Endometrial microvascular endothelial cells (primary cell): ENCODE measurements around the gene ANKFN1. TPM values are rescaled to one million over a fixed set of nuclear protein-coding genes. Genes with fewer than 3 reads are reported as not detected.

Experiments
- in situ Hi-C: cut with HindIII; loops from 2 replicates; pipeline ENCODE4 v1.10.0; 2017; ENCODE audit warnings: low sequenced_read_pairs, low pct_unique_long_range_greater_than_20kb; ENCODE audit errors: inconsistent ontology term
- total RNA-seq: library from RNA; depleted of rRNA; stranded (reverse); fragments of >200 nt; gene quantifications from one replicate; pipeline ENCODE4 v1.2.3, GENCODE V29; 2015; ENCODE audit errors: inconsistent ontology term

ANKFN1 gene
- total RNA-seq, 1 donor from 2014 or later = not detected

GRCh38 chr17:56510554-56511342 is 357.5 kb downstream of the ANKFN1 start:
- in situ Hi-C loops = no loop called here

- in situ Hi-C loops = no loop called here
Measured at GRCh38 chr17:56514264-56514663, 361.0 kb downstream of the ANKFN1 start.

GRCh38 chr17:56514899-56515298 is 361.6 kb downstream of the ANKFN1 start:
- in situ Hi-C loops = no loop called here

- in situ Hi-C loops = no loop called here
Measured at GRCh38 chr17:56521414-56522141, 368.3 kb downstream of the ANKFN1 start.

GRCh38 chr17:56523042-56523441 is 369.8 kb downstream of the ANKFN1 start:
- in situ Hi-C loops = no loop called here

GRCh38 chr17:56528696-56529095 is 375.4 kb downstream of the ANKFN1 start:
- in situ Hi-C loops = no loop called here

GRCh38 chr17:56532926-56533325 is 379.7 kb downstream of the ANKFN1 start:
- in situ Hi-C loops = no loop called here

GRCh38 chr17:56536766-56537165 is 383.5 kb downstream of the ANKFN1 start:
- in situ Hi-C loops = no loop called here

- in situ Hi-C loops = no loop called here
Measured at GRCh38 chr17:56540836-56541235, 387.6 kb downstream of the ANKFN1 start.

- in situ Hi-C loops = no loop called here
Measured at GRCh38 chr17:56543280-56543679, 390.0 kb downstream of the ANKFN1 start.

GRCh38 chr17:56545106-56545505 is 391.8 kb downstream of the ANKFN1 start:
- in situ Hi-C loops = no loop called here

GRCh38 chr17:56545930-56546329 is 392.7 kb downstream of the ANKFN1 start:
- in situ Hi-C loops = no loop called here

GRCh38 chr17:56548661-56549060 is 395.4 kb downstream of the ANKFN1 start:
- in situ Hi-C loops = no loop called here

- in situ Hi-C loops = no loop called here
Measured at GRCh38 chr17:56549501-56549900, 396.2 kb downstream of the ANKFN1 start.

GRCh38 chr17:56557682-56558081 is 404.4 kb downstream of the ANKFN1 start:
- in situ Hi-C loops = no loop called here

- in situ Hi-C loops = no loop called here
Measured at GRCh38 chr17:56558088-56558487, 404.8 kb downstream of the ANKFN1 start.
